Retina (tissue), 1 donor: ENCODE results near the gene OPCML.
"Not testable (repeated sequence)": the region's sequence is repeated elsewhere in the genome, so short reads cannot be mapped to it uniquely, and the experiment has no call there.

ENCODE experiments used
- DNase-seq: peaks from one replicate; pipeline ENCODE4 v3.0.0-alpha.2; 2016

OPCML gene

GRCh38 chr11:132447761-132448160, 1084.5 kb downstream of the OPCML start:
- DNase-seq = no peak

GRCh38 chr11:132445859-132446291, 1086.4 kb downstream of the OPCML start:
- DNase-seq = no peak

GRCh38 chr11:132444911-132445310, 1087.4 kb downstream of the OPCML start:
- no peak for DNase-seq

- DNase-seq = no peak
Measured at GRCh38 chr11:132439711-132440255, 1092.5 kb downstream of the OPCML start.

GRCh38 chr11:132438418-132438817, 1093.9 kb downstream of the OPCML start:
- no peak for DNase-seq

GRCh38 chr11:132430429-132431062, 1101.8 kb downstream of the OPCML start:
- DNase-seq = peak; percentile 84

- no peak for DNase-seq
Measured at GRCh38 chr11:132429685-132430084, 1102.6 kb downstream of the OPCML start.

- DNase-seq = no peak
Measured at GRCh38 chr11:132427611-132428010, 1104.7 kb downstream of the OPCML start.

GRCh38 chr11:132424433-132424832, 1107.9 kb downstream of the OPCML start:
- no peak for DNase-seq

GRCh38 chr11:132423266-132423665, 1109.0 kb downstream of the OPCML start:
- no peak for DNase-seq

GRCh38 chr11:132422722-132423121, 1109.6 kb downstream of the OPCML start:
- DNase-seq = no peak

- DNase-seq = no peak
Measured at GRCh38 chr11:132421555-132421954, 1110.7 kb downstream of the OPCML start.

- DNase-seq = no peak
Measured at GRCh38 chr11:132414451-132414850, 1117.8 kb downstream of the OPCML start.

- DNase-seq = no peak
Measured at GRCh38 chr11:132410383-132410782, 1121.9 kb downstream of the OPCML start.

GRCh38 chr11:132409573-132410355, 1122.5 kb downstream of the OPCML start:
- no peak for DNase-seq

GRCh38 chr11:132408877-132409276, 1123.4 kb downstream of the OPCML start:
- no peak for DNase-seq

- no peak for DNase-seq
Measured at GRCh38 chr11:132405728-132406127, 1126.6 kb downstream of the OPCML start.

GRCh38 chr11:132402071-132402684, 1130.1 kb downstream of the OPCML start:
- DNase-seq = peak; percentile 80

GRCh38 chr11:132396318-132396717, 1136.0 kb downstream of the OPCML start:
- DNase-seq = no peak

- no peak for DNase-seq
Measured at GRCh38 chr11:132395434-132395833, 1136.9 kb downstream of the OPCML start.

GRCh38 chr11:132379540-132379939, 1152.8 kb downstream of the OPCML start:
- no peak for DNase-seq

GRCh38 chr11:132373405-132374143, 1158.7 kb downstream of the OPCML start:
- DNase-seq = no peak

- DNase-seq = not testable (repeated sequence)
Measured at GRCh38 chr11:132370114-132370513, 1162.2 kb downstream of the OPCML start.
